GM18873 (cell line): ENCODE results near the gene RBM20.

ENCODE experiments used
- ATAC-seq: cut with Tn5 transposase; IDR thresholded peaks from one replicate; pipeline ENCODE4 v1.9.1; 2021; ENCODE audit warnings: mild to moderate bottlenecking, moderate library complexity, moderate number of reproducible peaks; ENCODE audit not compliant: unreplicated experiment, low FRiP score

RBM20 gene

GRCh38 chr10:110668443-110668842 is 24.3 kb downstream of the RBM20 start:
- ATAC-seq, result no peak

- no peak for ATAC-seq
Measured at GRCh38 chr10:110670335-110670734, 26.2 kb downstream of the RBM20 start.

- peak; percentile 96 for ATAC-seq
Measured at GRCh38 chr10:110671788-110672579, 27.8 kb downstream of the RBM20 start.

GRCh38 chr10:110672580-110672919 is 28.4 kb downstream of the RBM20 start:
- peak; percentile 3 for ATAC-seq

- no peak for ATAC-seq
Measured at GRCh38 chr10:110676016-110676415, 31.9 kb downstream of the RBM20 start.

GRCh38 chr10:110679486-110680272 is 35.5 kb downstream of the RBM20 start:
- no peak for ATAC-seq

- no peak for ATAC-seq
Measured at GRCh38 chr10:110680273-110681020, 36.3 kb downstream of the RBM20 start.

- no peak for ATAC-seq
Measured at GRCh38 chr10:110681023-110681681, 37.0 kb downstream of the RBM20 start.

- no peak for ATAC-seq
Measured at GRCh38 chr10:110682348-110682747, 38.2 kb downstream of the RBM20 start.

- ATAC-seq, result no peak
Measured at GRCh38 chr10:110684800-110685446, 40.8 kb downstream of the RBM20 start.

GRCh38 chr10:110686047-110686446 is 41.9 kb downstream of the RBM20 start:
- ATAC-seq, result no peak

- ATAC-seq, result no peak
Measured at GRCh38 chr10:110686949-110687348, 42.8 kb downstream of the RBM20 start.

- ATAC-seq, result no peak
Measured at GRCh38 chr10:110687400-110687799, 43.3 kb downstream of the RBM20 start.

- no peak for ATAC-seq
Measured at GRCh38 chr10:110691139-110691538, 47.0 kb downstream of the RBM20 start.

GRCh38 chr10:110694263-110694662 is 50.1 kb downstream of the RBM20 start:
- no peak for ATAC-seq

GRCh38 chr10:110694820-110695538 is 50.8 kb downstream of the RBM20 start:
- ATAC-seq, result no peak

GRCh38 chr10:110695539-110695886 is 51.4 kb downstream of the RBM20 start:
- ATAC-seq, result no peak

- ATAC-seq, result no peak
Measured at GRCh38 chr10:110696436-110696835, 52.3 kb downstream of the RBM20 start.

GRCh38 chr10:110698340-110698739 is 54.2 kb downstream of the RBM20 start:
- ATAC-seq, result no peak

GRCh38 chr10:110698782-110699201 is 54.7 kb downstream of the RBM20 start:
- ATAC-seq, result no peak
